Heart left ventricle (tissue), 16 donors: ENCODE measurements around the gene STARD4. TPM values are rescaled to one million over a fixed set of nuclear protein-coding genes. Genes with fewer than 3 reads are reported as not detected.

Experiments used
- ATAC-seq, 4 donors: fragments of 200-7000 bp; cut with Tn5 transposase; one replicate each; pipeline ENCODE4 v1.9.1; 2020 to 2022; ENCODE audit warnings: moderate library complexity in 4 of 4, mild to moderate bottlenecking in 3 of 4, moderate number of reproducible peaks in 1 of 4
- DNase-seq, 5 donors: peaks; one replicate each; pipeline ENCODE4 v3.0.0-alpha.2; 2020
- H3K27ac ChIP-seq, 12 donors: fragments of 200-600 bp; sonication (generic) in 4 of 12; one replicate each; pipeline versions ENCODE4 v1.5.0 to v1.8.0; 2016 to 2022; ENCODE audit warnings: mild to moderate bottlenecking in 2 of 12
- H3K27me3 ChIP-seq, 9 donors: fragments of 200-600 bp; sonication (generic) in 2 of 9; one replicate each; pipeline versions ENCODE4 v1.5.1 to v1.8.0; 2016 to 2022; ENCODE audit warnings: mild to moderate bottlenecking in 3 of 9
- H3K36me3 ChIP-seq, 9 donors: fragments of 200-600 bp; sonication (generic) in 2 of 9; one replicate each; pipeline versions ENCODE4 v1.5.0 to v1.8.0; 2018 to 2022; ENCODE audit warnings: mild to moderate bottlenecking in 2 of 9
- H3K4me1 ChIP-seq, 12 donors: fragments of 200-600 bp; sonication (generic) in 4 of 12; one replicate each; pipeline versions ENCODE4 v1.5.0 to v1.8.0; 2016 to 2022; ENCODE audit warnings: mild to moderate bottlenecking in 3 of 12
- H3K4me3 ChIP-seq, 12 donors: fragments of 200-600 bp; sonication (generic) in 4 of 12; one replicate each; pipeline versions ENCODE4 v1.5.0 to v1.8.0; 2017 to 2022; ENCODE audit warnings: mild to moderate bottlenecking in 9 of 12, moderate library complexity in 4 of 12
- H3K9me3 ChIP-seq, 12 donors: fragments of 200-600 bp; sonication (generic) in 4 of 12; one replicate each; pipeline versions ENCODE4 v1.5.0 to v1.8.0; 2016 to 2022; ENCODE audit warnings: mild to moderate bottlenecking in 1 of 12
- CTCF ChIP-seq, 12 donors: fragments of 200-600 bp; sonication (generic) in 4 of 12; IDR thresholded peaks; one replicate each; pipeline versions ENCODE4 v1.5.0 to v1.8.0; 2018 to 2022; ENCODE audit warnings: antibody characterized with exemption in 12 of 12, mild to moderate bottlenecking in 5 of 12
- POLR2A ChIP-seq, 2 donors: fragments of 450-650 bp; IDR thresholded peaks; one replicate each; pipeline ENCODE4 v1.6.1; 2017; ENCODE audit warnings: antibody characterized with exemption in 2 of 2, mild to moderate bottlenecking in 2 of 2, moderate library complexity in 2 of 2
- WGBS, 4 donors: extraction: QIAGEN DNeasy Blood & Tissue Kit in 2 of 4; methylation state at CpG; one replicate each; pipeline versions ENCODE4 v1.1.5 to v1.1.7; 2013 to 2018; 5-methylcytosine and 5-hydroxymethylcytosine counted together
- intact Hi-C, 10 donors: fragments of 100-400 bp; cut with DNase I; formaldehyde crosslinking; loops; one replicate each; pipeline versions ENCODE4 v1.11.1 to v1.14.2; 2022
- polyA plus RNA-seq, 2 donors: library from polyadenylated mRNA; stranded (reverse); fragments of 200-250 nt; gene quantifications; one replicate each; pipeline ENCODE4 v1.2.3, GENCODE V29; 2013
- total RNA-seq, 9 donors: library from RNA; depleted of rRNA in 2 of 9; stranded (reverse); fragments of >200 nt in 2 of 9; fragmentation: NEBNext Ultra II Directional in 3 of 9; extraction: Animal tissue kit (Norgen Biotek cat#: 25700) in 3 of 9; gene quantifications; one replicate each; pipeline versions ENCODE4 v1.1.0 to v1.2.4, GENCODE V29; 2016 to 2023
- donor health status: ischemic (EF 13 %, LVEDD 7.1; RV severe dilation, severe dysfunction).
- donor health status: healthy with polysubstance abuse.
- donor health status: DM: no; HTN: yes; CAD: no.
- donor health status: DM: no; HTN: no; CAD: no.
- donor health status: ischemic (EF 25% LVEDD 6.9; RV normal size, moderate dysfunction).
- donor health status: ischemic (EF 25% LVEDD 5.7; RV mildly dilated, moderate dysfunction).
- donor health status: healthy.
- donor health status: DM: yes; HTN: yes; CAD: no.
- donor health status: ischemic (EF 35%, LVEDD 5.7; RV mildly dilated, moderate dysfunction).
- donor health status: nonischemic (EF 11% LVEDD 7.7; RV severe dilation, severe dysfunction).
- donor health status: DM: yes; HTN: yes; CAD: no.
- donor health status: PGD.
- donor health status: ischemic (EF 29% LVEDD 5.4; RV normal size, mild dysfunction).
- donor health status: nonischemic (EF 23%, LVEDD 6.1; RV moderate dilation, normal function).

STARD4 gene
- total and polyA plus RNA-seq, 11 donors = 3.1 to 18.2 (median 9.4) TPM

- 27 to 44% (median 34%) methylated on average over 2 of the region's 2 CpGs for WGBS, 4 donors
- no peaks in the 10 kb centered on the region for H3K36me3 ChIP-seq
- no peak overlapping the region for H3K27ac ChIP-seq
- ATAC-seq (no peak), DNase-seq (no peak)
- no peaks in the 10 kb centered on the region for H3K9me3 ChIP-seq
- H3K4me3 ChIP-seq = no peak overlapping the region
- intact Hi-C loops = no loop called here
- no peaks in the 10 kb centered on the region for H3K27me3 ChIP-seq
- TF ChIP-seq CTCF (IDR thresholded peaks at IDR 0.05) (no peak), POLR2A (IDR thresholded peaks at IDR 0.05) (no peak)
- H3K4me1 ChIP-seq = peaks cover 0 to 4% (median 0%) of the 10 kb centered on the region in 12 donors
Observed at GRCh38 chr5:111453747-111454146, 58.6 kb downstream of the STARD4 start.

- intact Hi-C loops = no loop called here
- WGBS, 4 donors = 85 to 92% (median 89%) methylated on average over 1 of the region's 1 CpG
Observed at GRCh38 chr5:111453295-111453694, 59.0 kb downstream of the STARD4 start.

GRCh38 chr5:111447822-111448221 lies 64.5 kb downstream of the STARD4 start:
- Histone ChIP-seq H3K4me3 (no peak overlapping the region), H3K27me3 (no peaks in the 10 kb centered on the region), H3K27ac (no peak overlapping the region), H3K9me3 (no peaks in the 10 kb centered on the region), H3K36me3 (no peaks in the 10 kb centered on the region), H3K4me1 (no peaks in the 10 kb centered on the region)
- 29 to 48% (median 35%) methylated on average over 2 of the region's 2 CpGs for WGBS, 4 donors
- DNase-seq = no peak
- intact Hi-C loops = no loop called here
- TF ChIP-seq POLR2A (IDR thresholded peaks at IDR 0.05) (no peak), CTCF (IDR thresholded peaks at IDR 0.05) (no peak)
- no peak for ATAC-seq

More at GRCh38 chr5:111453295-111453694, 59.0 kb downstream of the STARD4 start:
- Histone ChIP-seq H3K27me3 (no peaks in the 10 kb centered on the region), H3K4me1 (peaks cover 0 to 4% (median 0%) of the 10 kb centered on the region in 12 donors), H3K36me3 (no peaks in the 10 kb centered on the region), H3K9me3 (no peaks in the 10 kb centered on the region), H3K27ac (no peak overlapping the region), H3K4me3 (no peak overlapping the region)
- DNase-seq (no peak), ATAC-seq (no peak)
- TF ChIP-seq POLR2A (IDR thresholded peaks at IDR 0.05) (no peak), CTCF (IDR thresholded peaks at IDR 0.05) (no peak)

- DNase-seq (no peak), ATAC-seq (no peak)
- intact Hi-C loops = no loop called here
- no peaks in the 10 kb centered on the region for H3K36me3 ChIP-seq
- H3K4me3 ChIP-seq = no peak overlapping the region
- H3K27me3 ChIP-seq = no peaks in the 10 kb centered on the region
- H3K9me3 ChIP-seq = no peaks in the 10 kb centered on the region
- H3K27ac ChIP-seq = no peak overlapping the region
- 91 to 92% (median 92%) methylated on average over 1 of the region's 1 CpG for WGBS, 4 donors
- H3K4me1 ChIP-seq = no peaks in the 10 kb centered on the region
- TF ChIP-seq POLR2A (IDR thresholded peaks at IDR 0.05) (no peak), CTCF (IDR thresholded peaks at IDR 0.05) (no peak)
Observed at GRCh38 chr5:111447099-111447498, 65.2 kb downstream of the STARD4 start.

Other genes with a start within 250 kb of the STARD4 start
- 10 to 100 TPM in 8 of 9 donors, 1 to 10 TPM in 1; 8.1 to 71.8 (median 43.3) TPM for gene NREP, start 244.7 kb upstream of the STARD4 start, total RNA-seq
- gene NREP, start 244.7 kb upstream of the STARD4 start, polyA plus RNA-seq = 10 to 100 TPM; 20.0 to 25.8 TPM